Endothelial cell (in vitro differentiated cells): ENCODE measurements around the gene SGSH. TPM values are rescaled to one million over a fixed set of nuclear protein-coding genes. Genes with fewer than 3 reads are reported as not detected.

Experiments used
- DNase-seq: peaks from one replicate; pipeline ENCODE4 v3.0.0; 2021; ENCODE audit warnings: low spot score
- H3K27ac Mint-ChIP-seq: one replicate; pipeline ENCODE4 v1.8.0; 2021; ENCODE audit warnings: mixed read lengths, inconsistent platforms; ENCODE audit not compliant: unreplicated experiment
- H3K27me3 Mint-ChIP-seq: one replicate; pipeline ENCODE4 v1.8.0; 2021; ENCODE audit warnings: mild to moderate bottlenecking, moderate library complexity, mixed read lengths, inconsistent platforms; ENCODE audit not compliant: unreplicated experiment
- H3K36me3 Mint-ChIP-seq: one replicate; pipeline ENCODE4 v1.8.0; 2021; ENCODE audit warnings: mild to moderate bottlenecking, low read depth, mixed read lengths, inconsistent platforms; ENCODE audit not compliant: unreplicated experiment
- H3K4me1 Mint-ChIP-seq: one replicate; pipeline ENCODE4 v1.8.0; 2021; ENCODE audit warnings: mild to moderate bottlenecking, mixed read lengths, inconsistent platforms; ENCODE audit not compliant: unreplicated experiment
- H3K4me3 Mint-ChIP-seq: one replicate; pipeline ENCODE4 v1.8.0; 2021; ENCODE audit warnings: mild to moderate bottlenecking, mixed read lengths, inconsistent platforms; ENCODE audit not compliant: unreplicated experiment
- H3K9me3 Mint-ChIP-seq: one replicate; pipeline ENCODE4 v1.8.0; 2021; ENCODE audit warnings: mixed read lengths, inconsistent platforms; ENCODE audit not compliant: unreplicated experiment
- CTCF ChIP-seq: fragments of 200-600 bp; sonication (generic); IDR thresholded peaks from one replicate; pipeline ENCODE4 v1.5.0; 2021; ENCODE audit warnings: antibody characterized with exemption; ENCODE audit not compliant: unreplicated experiment
- total RNA-seq: library from RNA; stranded (reverse); fragmentation: NEBNext Ultra II Directional; extraction: Animal tissue kit (Norgen Biotek cat#: 25700); gene quantifications from one replicate; pipeline ENCODE4 v1.2.1, GENCODE V29; 2021; ENCODE audit not compliant: unreplicated experiment

The SGSH gene
- total RNA-seq, 1 donor from 2014 or later = 76.0 TPM

GRCh38 chr17:80253631-80254395 lies 33.7 kb upstream of the SGSH start:
- peaks cover 3% of the 10 kb centered on the region for H3K36me3 Mint-ChIP-seq
- DNase-seq = no peak
- H3K27me3 Mint-ChIP-seq = peaks cover 7% of the 10 kb centered on the region
- no peak overlapping the region for H3K4me3 Mint-ChIP-seq
- peaks cover 11% of the 10 kb centered on the region for H3K4me1 Mint-ChIP-seq
- no peak for TF ChIP-seq CTCF
- no peaks in the 10 kb centered on the region for H3K9me3 Mint-ChIP-seq
- no peak overlapping the region for H3K27ac Mint-ChIP-seq

GRCh38 chr17:80252871-80253270 lies 32.7 kb upstream of the SGSH start:
- H3K27ac Mint-ChIP-seq = no peak overlapping the region
- H3K4me3 Mint-ChIP-seq = no peak overlapping the region
- H3K9me3 Mint-ChIP-seq = no peaks in the 10 kb centered on the region
- TF ChIP-seq CTCF = no peak
- H3K27me3 Mint-ChIP-seq = peaks cover 4% of the 10 kb centered on the region
- peak; percentile 64 for DNase-seq
- H3K36me3 Mint-ChIP-seq = peaks cover 3% of the 10 kb centered on the region
- H3K4me1 Mint-ChIP-seq = peaks cover 11% of the 10 kb centered on the region

DNA sequence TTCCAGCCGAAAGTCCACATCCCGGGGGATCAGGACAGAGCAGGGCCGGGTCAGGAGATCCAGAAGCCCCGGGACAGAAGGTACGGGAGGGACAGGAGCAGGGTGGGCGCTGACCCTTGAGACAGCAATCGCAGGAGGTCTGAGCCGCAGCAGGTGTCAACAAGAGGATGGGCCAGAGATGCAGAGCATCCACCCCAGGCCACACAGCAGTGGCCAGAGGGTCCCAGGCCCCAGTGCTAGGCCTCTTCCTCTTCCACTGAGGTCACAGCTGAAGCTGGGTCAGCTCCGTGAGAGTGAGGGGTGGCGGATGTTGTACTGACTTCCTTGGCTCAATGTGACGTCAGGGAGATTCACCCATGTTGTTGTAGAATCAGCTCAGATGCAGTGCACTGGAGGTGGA lies 31.8 kb upstream of the SGSH start:
- no peaks in the 10 kb centered on the region for H3K9me3 Mint-ChIP-seq
- peaks cover 3% of the 10 kb centered on the region for H3K36me3 Mint-ChIP-seq
- TF ChIP-seq CTCF = no peak
- no peak for DNase-seq
- peaks cover 4% of the 10 kb centered on the region for H3K27me3 Mint-ChIP-seq
- no peak overlapping the region for H3K27ac Mint-ChIP-seq
- no peak overlapping the region for H3K4me3 Mint-ChIP-seq
- peaks cover 11% of the 10 kb centered on the region for H3K4me1 Mint-ChIP-seq

GRCh38 chr17:80248894-80249710 lies 29.0 kb upstream of the SGSH start:
- peaks cover 8% of the 10 kb centered on the region for H3K4me1 Mint-ChIP-seq
- H3K27ac Mint-ChIP-seq = no peak overlapping the region

More at GRCh38 chr17:80248894-80249710, 29.0 kb upstream of the SGSH start:
- peaks cover 11% of the 10 kb centered on the region for H3K27me3 Mint-ChIP-seq
- H3K9me3 Mint-ChIP-seq = no peaks in the 10 kb centered on the region
- TF ChIP-seq CTCF = no peak
- peaks cover 12% of the 10 kb centered on the region for H3K36me3 Mint-ChIP-seq
- no peak overlapping the region for H3K4me3 Mint-ChIP-seq
- no peak for DNase-seq
